ENCODE measurements around the gene LACTB. TPM values are rescaled to one million over a fixed set of nuclear protein-coding genes. Genes with fewer than 3 reads are reported as not detected.
A peak's percentile ranks its signal among the peaks of the same experiment; 100 is the strongest.

The LACTB gene
- total and polyA plus RNA-seq, 2 of the 13 experiments (the other 11 are each of a cell fraction or from before 2014, with no cell fraction given): 14.8 to 23.0 TPM

GRCh38 chr15:63188926-63189871, 67.5 kb downstream of the LACTB start, which contains the start of gene RAB8B (continued):
- TF ChIP-seq AFF4 (CRISPR knock-in tag; IDR thresholded peaks at IDR 0.05) (no peak), ZNF609 (CRISPR knock-in tag; IDR thresholded peaks at IDR 0.05; ENCODE audit: borderline replicate concordance) (no peak), THAP11 (CRISPR knock-in tag; IDR thresholded peaks at IDR 0.05) (peak; percentile 99), ZNF468 (CRISPR knock-in tag; IDR thresholded peaks at IDR 0.05) (no peak), BRF2 (CRISPR knock-in tag; IDR thresholded peaks at IDR 0.05) (no peak), ZSCAN30 (CRISPR knock-in tag; IDR thresholded peaks at IDR 0.05) (no peak), THAP8 (CRISPR knock-in tag; IDR thresholded peaks at IDR 0.05; ENCODE audit: borderline replicate concordance) (no peak), SOX13 (IDR thresholded peaks at IDR 0.05) (no peak), SOX13 (CRISPR knock-in tag; conservative IDR thresholded peaks at IDR 0.05 in 1 of 2, IDR thresholded peaks at IDR 0.05 in 1 of 2) (peak in 1 of 2 experiments; percentile 20; a peak in 1 of 4 replicates), GLMP (CRISPR knock-in tag; IDR thresholded peaks at IDR 0.05; ENCODE audit: borderline replicate concordance) (no peak), MAX (IDR thresholded peaks at IDR 0.05) (peak; percentile 52), REXO4 (CRISPR knock-in tag; IDR thresholded peaks at IDR 0.05; ENCODE audit: borderline replicate concordance) (no peak)

All from HepG2 (cell line).